IPS-15b (cell line): Measurements from ENCODE around the gene SMAD2.

Experiments
- H3K27me3 ChIP-seq: one replicate; pipeline ENCODE4 v1.6.1; 2013; ENCODE audit warnings: low read length; ENCODE audit not compliant: control insufficient read depth, insufficient read depth
- H3K36me3 ChIP-seq: one replicate; pipeline ENCODE4 v1.6.1; 2013; ENCODE audit warnings: low read length; ENCODE audit not compliant: control insufficient read depth, insufficient read depth
- H3K4me1 ChIP-seq: one replicate; pipeline ENCODE4 v1.6.1; 2013; ENCODE audit warnings: mild to moderate bottlenecking, low read length; ENCODE audit not compliant: control insufficient read depth, insufficient read depth
- H3K4me3 ChIP-seq: one replicate; pipeline ENCODE4 v1.5.1; 2013; ENCODE audit warnings: low read depth, low read length
- H3K9ac ChIP-seq: one replicate; pipeline ENCODE4 v1.6.1; 2013; ENCODE audit warnings: low read depth, mild to moderate bottlenecking, low read length
- H3K9me3 ChIP-seq: one replicate; pipeline ENCODE4 v1.6.1; 2013; ENCODE audit warnings: mild to moderate bottlenecking, low read length; ENCODE audit not compliant: control insufficient read depth, insufficient read depth

SMAD2 gene

DNA sequence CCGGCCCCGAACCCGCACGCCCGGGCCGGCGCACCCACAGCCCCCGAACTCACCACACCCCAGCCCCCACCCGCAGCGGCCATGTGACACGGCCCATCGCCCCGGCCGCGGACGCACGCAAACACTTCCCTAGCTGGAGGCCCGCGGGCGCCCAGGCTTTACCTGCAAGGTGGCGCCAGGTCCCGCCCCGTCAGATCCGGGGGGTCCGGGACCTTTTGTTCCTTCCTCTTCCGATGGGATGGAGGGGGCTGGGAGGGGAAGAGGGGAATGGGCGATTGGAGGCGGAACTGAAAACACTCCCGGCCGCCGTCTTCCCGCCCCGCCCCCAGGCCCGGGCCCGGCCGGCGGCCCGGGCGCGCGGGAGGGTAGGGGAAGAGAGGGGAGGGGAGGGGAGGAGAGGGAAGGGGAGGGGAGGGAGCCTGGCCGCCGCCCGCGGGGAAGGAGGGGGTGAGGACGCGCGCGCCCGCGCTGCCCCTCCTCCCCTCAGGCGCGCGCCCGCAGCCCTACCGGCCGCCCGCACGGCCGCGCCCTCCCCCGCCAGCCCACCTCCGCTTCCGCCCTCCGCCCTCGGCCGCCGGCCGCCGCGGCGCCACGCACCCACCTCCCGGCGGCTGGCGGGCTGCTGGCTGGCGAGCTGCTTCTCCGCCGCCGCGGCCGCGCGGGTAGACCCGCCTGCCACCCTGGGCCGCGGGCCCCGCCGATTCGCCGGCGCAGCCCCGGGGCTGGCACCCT, at the start of gene SMAD2:
Gene SMAD2 (minus strand): TSS at position 461 of the 732 bp plus-strand sequence. CDS start 33,903 bp downstream, outside the sequence.
- Histone ChIP-seq H3K4me3 (peak within 1 kb of the TSS; percentile 90), H3K9ac (peak within 1 kb of the TSS; percentile 88), H3K36me3 (no peaks in the 10 kb centered on the region), H3K27me3 (no peaks in the 10 kb centered on the region), H3K9me3 (no peaks in the 10 kb centered on the region), H3K4me1 (peaks cover 38% of the 10 kb centered on the region)

DNA sequence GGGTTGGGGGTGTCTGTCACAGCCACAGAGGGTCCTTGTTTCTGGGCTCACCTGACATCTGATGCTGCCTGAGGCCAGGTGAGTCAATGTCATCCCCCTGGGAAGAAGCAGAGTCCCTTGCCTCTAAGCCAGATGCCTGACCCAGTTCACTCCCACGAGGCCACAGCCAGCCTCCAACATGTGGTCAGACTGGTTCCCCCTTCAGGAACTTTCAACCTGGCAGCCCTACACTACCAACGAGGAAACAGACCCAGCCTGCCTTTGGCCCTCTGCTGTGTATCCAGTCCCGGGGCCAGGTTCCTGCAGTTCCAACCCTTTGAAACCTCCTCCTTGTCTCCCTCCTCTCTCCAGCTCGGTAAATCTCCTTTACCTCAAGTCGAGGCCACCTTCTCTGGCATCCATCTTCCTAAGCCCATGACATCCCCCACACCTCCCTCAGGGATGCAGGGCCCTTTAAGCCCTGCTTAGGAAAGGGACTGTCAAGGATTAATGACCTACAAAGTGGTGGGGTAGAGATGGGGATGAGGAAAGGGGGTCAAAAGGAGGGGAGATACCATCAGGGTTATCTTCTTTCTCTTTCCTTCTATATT, 49.2 kb upstream of the SMAD2 start:
- Histone ChIP-seq H3K4me3 (no peak overlapping the region), H3K4me1 (peaks cover 13% of the 10 kb centered on the region), H3K9me3 (no peaks in the 10 kb centered on the region), H3K9ac (no peak overlapping the region), H3K36me3 (no peaks in the 10 kb centered on the region), H3K27me3 (no peaks in the 10 kb centered on the region)

DNA sequence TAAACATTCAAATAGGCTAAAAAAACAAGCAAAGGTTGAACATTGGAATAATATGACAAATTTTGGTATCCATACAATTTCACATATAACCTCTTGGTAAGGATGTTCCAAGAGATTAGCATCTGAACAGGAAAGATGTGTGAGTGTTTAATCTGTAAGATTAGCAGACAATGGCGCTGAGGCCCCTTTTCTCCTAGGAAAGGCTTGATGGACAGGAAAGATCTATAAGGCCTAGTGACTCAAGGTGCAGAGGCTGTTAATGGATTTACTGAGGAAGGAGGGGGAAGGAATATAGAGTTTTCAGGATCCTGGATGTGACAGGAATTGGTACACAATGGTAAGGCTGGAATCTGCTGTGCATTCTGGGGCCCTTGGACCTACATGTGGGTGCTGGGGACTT, 48.1 kb upstream of the SMAD2 start:
- Histone ChIP-seq H3K36me3 (no peaks in the 10 kb centered on the region), H3K9me3 (no peaks in the 10 kb centered on the region), H3K27me3 (no peaks in the 10 kb centered on the region), H3K4me1 (peaks cover 9% of the 10 kb centered on the region), H3K9ac (no peak overlapping the region), H3K4me3 (no peak overlapping the region)

DNA sequence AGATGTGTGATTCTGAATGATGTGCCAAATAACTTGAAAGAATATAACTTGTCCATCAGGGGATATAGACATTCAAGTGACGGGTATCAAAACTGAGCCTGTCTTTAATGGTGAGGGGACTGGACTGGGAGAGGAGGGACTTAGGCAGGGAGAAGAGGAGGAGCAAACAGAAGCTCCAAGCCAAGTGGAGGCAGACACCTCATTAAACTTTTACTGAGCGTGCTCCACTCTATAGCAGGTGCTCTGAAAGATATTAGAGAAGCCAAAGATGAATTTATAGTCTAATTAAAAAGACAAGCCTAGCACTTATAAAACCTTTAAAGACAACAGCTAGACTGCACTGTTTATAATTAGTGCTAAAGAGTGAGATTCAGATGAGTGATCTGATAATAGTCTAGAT, 47.7 kb upstream of the SMAD2 start:
- no peaks in the 10 kb centered on the region for H3K27me3 ChIP-seq
- no peaks in the 10 kb centered on the region for H3K36me3 ChIP-seq
- no peak overlapping the region for H3K9ac ChIP-seq

DNA sequence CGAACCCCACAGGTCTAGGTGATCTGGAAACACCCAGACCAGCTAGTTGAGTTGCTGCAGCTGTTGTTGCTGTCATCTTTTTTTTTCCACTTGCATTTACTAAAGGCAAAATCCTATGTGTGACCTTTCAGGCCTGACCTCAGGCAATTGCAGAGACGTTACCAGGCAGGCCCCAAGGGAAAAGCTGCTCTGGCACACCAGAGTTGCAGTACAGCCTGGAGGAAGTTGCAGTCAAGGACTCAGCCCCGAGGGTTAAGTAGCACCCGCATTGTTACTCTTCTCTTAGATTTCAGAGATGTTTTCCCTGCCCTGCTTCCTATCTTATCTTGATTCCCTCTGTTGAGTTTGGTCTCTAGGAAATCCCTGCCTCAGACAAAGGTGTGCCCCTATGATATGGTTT, 45.2 kb upstream of the SMAD2 start:
- Histone ChIP-seq H3K9me3 (no peaks in the 10 kb centered on the region), H3K27me3 (no peaks in the 10 kb centered on the region), H3K4me1 (peaks cover 13% of the 10 kb centered on the region), H3K4me3 (no peak overlapping the region), H3K9ac (no peak overlapping the region), H3K36me3 (no peaks in the 10 kb centered on the region)

More for the DNA sequence above, 47.7 kb upstream of the SMAD2 start:
- Histone ChIP-seq H3K4me3 (no peak overlapping the region), H3K9me3 (no peaks in the 10 kb centered on the region), H3K4me1 (peaks cover 9% of the 10 kb centered on the region)

DNA sequence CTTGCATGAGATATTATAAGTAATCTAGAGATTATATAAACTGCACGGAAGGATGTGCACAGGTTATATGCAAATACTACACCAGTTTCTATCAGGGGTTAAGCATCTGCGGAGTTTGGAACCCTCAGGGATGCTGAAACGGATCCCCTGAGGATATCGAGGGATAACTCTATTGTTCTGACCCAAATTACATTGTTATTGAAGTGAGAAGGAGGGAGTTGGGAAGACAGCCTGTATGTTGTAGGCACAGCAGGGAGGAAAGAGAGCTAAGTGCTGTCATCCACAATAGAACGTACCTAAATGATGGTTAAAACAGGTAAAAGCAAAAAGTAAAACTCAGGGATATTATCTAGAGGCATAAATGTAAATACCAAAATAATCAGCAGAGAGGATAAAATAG, 44.6 kb upstream of the SMAD2 start:
- peaks cover 13% of the 10 kb centered on the region for H3K4me1 ChIP-seq
- no peaks in the 10 kb centered on the region for H3K9me3 ChIP-seq
- no peaks in the 10 kb centered on the region for H3K36me3 ChIP-seq
- H3K9ac ChIP-seq: no peak overlapping the region
- no peak overlapping the region for H3K4me3 ChIP-seq
- no peaks in the 10 kb centered on the region for H3K27me3 ChIP-seq

DNA sequence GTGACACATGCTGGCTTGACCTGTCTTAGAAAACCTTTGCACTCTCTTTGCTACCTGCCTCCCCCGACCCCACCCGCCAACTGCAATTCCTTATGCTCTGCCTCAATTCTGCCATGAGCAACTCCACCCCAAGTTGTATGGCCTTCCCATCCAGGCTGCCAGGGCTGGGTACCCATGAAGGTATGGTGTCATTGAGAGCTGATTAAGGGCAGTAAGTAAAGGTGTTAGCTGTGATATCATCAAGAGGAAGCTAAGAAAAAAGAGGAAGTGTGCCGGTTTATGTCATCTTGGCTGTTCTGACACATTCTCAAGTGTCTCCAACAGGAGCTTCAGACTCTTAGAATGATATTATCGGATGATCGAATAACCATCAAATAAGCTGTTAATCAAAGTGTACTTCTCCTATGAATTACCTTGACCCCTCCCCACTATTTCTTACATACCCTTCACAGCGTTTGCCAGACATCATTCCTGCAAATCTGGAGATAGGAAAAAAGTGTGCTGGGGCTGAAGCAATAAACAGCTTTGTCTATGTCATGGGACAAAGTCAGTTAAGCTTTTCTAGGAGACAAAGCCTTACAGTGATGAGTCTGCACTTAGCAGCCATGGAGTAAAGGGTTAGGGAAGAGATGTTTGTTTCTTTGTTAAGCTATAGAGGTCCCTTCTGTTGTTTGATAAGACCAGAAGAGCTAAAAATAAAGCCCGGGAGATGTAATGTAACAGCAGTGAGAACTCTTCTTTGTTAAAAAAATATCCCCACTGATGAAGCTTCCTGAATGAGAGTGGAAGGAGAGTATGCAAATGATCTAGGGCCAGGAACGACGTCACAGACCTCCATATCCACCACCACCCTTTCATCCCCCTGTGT, 40.4 kb upstream of the SMAD2 start:
- H3K27me3 ChIP-seq: no peaks in the 10 kb centered on the region
- peaks cover 15% of the 10 kb centered on the region for H3K4me1 ChIP-seq
- H3K9ac ChIP-seq: no peak overlapping the region
- no peaks in the 10 kb centered on the region for H3K9me3 ChIP-seq
- no peak overlapping the region for H3K4me3 ChIP-seq
- H3K36me3 ChIP-seq: no peaks in the 10 kb centered on the region

DNA sequence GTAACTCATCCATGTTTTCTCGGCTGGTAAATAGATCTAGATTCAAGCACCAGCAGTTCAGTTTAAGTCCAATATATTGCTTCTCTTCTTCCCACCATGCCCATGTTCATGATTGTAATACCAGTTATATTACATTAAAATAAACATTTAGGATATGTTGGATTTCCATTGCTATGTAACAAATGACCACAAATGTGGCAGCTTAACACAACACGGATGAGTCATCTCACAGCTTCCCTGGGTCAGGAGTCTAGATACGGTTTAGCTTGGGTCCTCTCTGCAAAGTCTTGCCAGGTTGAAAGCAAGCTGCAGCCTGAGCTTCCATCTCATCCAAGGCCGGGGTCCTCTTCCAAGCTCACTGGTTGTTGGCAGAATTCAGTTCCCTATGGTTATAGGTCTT, 39.4 kb upstream of the SMAD2 start:
- Histone ChIP-seq H3K27me3 (no peaks in the 10 kb centered on the region), H3K36me3 (no peaks in the 10 kb centered on the region), H3K4me3 (no peak overlapping the region), H3K4me1 (peaks cover 11% of the 10 kb centered on the region), H3K9ac (no peak overlapping the region), H3K9me3 (no peaks in the 10 kb centered on the region)

DNA sequence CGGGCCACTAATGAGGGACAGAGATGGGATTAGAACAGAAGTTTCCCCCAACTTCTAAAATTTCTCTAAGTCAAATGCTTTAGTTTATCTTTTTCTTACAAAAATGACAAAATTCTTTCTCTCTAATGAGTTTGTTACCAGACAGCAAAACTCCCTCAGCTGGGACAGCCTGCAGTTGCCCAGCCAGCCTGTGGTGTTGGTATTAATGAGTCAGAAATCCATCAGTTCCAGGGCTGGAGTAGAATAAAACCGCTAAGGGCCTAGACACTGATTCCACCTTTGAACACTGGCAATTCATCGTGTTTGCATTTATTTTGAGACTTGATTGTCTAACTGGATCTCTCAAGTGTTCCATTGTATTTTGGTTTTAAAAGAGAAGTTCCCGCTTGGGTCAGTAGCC, 38.3 kb upstream of the SMAD2 start:
- no peak overlapping the region for H3K9ac ChIP-seq
- H3K4me1 ChIP-seq: peaks cover 11% of the 10 kb centered on the region
- no peaks in the 10 kb centered on the region for H3K27me3 ChIP-seq
- no peaks in the 10 kb centered on the region for H3K36me3 ChIP-seq
- H3K4me3 ChIP-seq: no peak overlapping the region
- no peaks in the 10 kb centered on the region for H3K9me3 ChIP-seq

DNA sequence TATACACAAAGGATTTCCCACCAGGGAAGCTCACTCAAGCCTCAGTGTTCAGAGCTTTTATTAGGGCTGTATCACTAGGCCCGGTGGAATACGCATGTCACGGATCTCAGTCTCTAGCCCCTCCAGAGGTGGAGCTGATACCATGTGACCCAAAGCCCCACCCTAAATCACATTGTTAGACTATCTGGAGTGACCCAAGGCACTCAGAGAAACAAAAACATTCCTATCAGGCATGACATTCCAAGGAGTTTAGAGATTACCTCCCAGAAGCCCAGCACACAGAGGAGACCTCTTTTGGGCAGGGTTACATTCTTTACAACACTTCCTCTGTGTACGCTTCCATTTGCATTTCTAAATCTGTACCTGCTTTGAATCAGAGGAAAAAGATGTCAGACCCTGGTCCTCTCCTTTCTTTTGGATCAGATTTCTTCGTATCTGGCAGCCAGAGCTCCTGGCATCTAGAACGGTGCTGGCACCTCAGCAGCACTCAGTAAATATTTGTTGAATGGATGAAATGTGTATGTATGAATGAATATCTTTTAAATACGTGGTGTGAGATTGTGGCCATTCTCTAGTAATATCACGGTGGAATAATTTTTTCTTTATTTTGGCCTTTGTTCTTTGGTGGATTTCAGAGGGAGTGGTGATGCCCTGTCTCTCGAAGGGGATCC, 37.7 kb upstream of the SMAD2 start:
- Histone ChIP-seq H3K27me3 (no peaks in the 10 kb centered on the region), H3K36me3 (no peaks in the 10 kb centered on the region), H3K4me1 (peaks cover 9% of the 10 kb centered on the region), H3K9ac (no peak overlapping the region), H3K9me3 (no peaks in the 10 kb centered on the region), H3K4me3 (no peak overlapping the region)

DNA sequence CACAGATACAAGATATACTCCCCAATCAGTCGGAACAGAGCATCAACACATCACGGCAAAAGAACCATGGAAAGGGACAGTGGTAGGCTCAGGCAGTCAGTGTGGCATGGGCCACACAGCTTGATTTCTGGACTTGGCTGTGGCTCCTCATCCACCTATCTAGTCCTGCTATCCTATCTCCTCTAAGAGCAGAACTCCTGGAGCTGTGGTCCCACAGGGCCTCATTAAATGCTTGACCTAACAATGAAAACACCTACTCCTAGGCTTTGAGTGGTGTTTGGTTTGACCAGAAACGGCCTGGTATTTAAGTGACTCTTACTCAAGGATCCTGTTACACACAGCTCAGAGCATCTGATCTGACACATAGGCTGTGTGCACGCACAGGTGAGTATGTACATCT, 33.6 kb upstream of the SMAD2 start:
- H3K27me3 ChIP-seq: no peaks in the 10 kb centered on the region
- H3K36me3 ChIP-seq: no peaks in the 10 kb centered on the region
- no peak overlapping the region for H3K4me3 ChIP-seq
- H3K9ac ChIP-seq: no peak overlapping the region
- H3K9me3 ChIP-seq: no peaks in the 10 kb centered on the region
- peaks cover 4% of the 10 kb centered on the region for H3K4me1 ChIP-seq
